Islet precursor cell (in vitro differentiated cells): ENCODE measurements around the gene SLC44A5.
"Not testable (repeated sequence)": the region's sequence is repeated elsewhere in the genome, so short reads cannot be mapped to it uniquely, and the experiment has no call there.

Source experiments
- DNase-seq: peaks from one replicate; pipeline ENCODE4 v3.0.0-alpha.2; 2018

The SLC44A5 gene

GRCh38 chr1:75354267-75354666, 256.6 kb downstream of the SLC44A5 start:
- DNase-seq = not testable (repeated sequence)

DNA sequence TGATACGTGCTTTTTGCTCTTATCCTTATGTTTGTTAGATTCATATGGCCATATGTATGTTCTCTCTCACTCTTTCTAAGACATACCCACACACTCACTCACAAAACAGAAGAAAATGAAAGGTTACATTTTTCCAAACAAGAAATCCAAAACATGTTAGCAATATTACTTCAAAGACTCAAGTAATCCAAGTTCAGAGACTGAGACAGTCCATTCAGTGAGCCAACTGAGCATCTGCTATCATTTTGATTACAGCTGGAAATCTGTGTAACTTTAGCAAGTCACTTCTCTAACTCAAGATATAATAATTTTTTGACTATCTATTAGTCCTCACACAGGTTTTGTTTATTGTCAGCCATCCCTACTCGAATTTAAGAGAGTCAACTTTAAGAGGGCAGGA, 257.9 kb downstream of the SLC44A5 start:
- no peak for DNase-seq

DNA sequence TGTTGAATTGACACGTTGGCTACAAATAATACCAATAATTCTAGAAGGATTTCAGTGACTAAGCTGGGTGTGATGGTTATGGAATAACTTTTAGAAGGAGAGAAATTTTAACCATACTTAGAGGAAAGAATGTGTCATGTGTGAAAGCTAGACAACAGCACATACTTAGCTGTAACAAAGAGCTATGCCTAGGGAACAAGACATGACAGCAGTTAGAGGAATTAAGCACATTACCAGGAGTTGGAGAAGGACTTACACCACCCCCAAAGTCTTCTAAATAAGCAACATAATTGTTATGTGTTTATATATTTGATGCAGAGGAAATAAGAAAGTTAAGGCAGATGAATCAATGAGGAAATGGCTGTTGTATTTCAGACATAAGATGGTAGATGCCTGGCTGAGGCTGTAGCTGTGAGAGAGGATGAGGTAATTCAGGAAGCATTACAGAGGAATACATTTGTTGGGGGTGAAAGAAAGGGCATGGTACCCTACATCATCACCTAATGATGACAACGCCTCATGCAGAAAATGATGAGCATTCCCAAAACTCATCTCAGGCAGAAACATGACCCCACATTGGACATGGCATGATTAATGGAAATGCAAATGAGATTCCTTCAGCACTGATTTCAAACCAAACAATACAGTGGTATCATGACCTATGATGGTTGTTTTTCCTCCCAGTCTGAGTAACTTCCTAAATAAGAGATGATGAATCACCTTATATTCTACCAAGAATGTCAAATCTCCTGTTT, 265.2 kb downstream of the SLC44A5 start:
- DNase-seq = no peak

DNA sequence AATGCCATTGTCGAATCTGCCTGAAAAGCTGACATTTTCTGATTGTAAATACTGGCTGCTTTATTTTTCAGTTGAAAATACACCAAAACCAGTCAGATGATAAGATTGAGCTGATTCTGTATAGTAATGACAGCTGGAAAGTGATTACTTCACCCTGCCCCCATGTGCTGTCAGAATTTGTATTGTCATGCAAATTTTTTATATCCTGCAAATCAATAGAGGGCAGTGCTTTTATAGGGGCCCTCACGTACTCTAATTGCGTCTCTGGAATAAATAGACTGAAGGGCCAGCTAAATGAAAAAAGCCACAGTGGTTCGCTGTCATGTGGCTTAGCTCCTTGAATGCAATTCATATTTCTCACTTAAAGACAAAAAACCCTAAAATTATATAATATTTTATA, 268.1 kb downstream of the SLC44A5 start:
- no peak for DNase-seq

DNA sequence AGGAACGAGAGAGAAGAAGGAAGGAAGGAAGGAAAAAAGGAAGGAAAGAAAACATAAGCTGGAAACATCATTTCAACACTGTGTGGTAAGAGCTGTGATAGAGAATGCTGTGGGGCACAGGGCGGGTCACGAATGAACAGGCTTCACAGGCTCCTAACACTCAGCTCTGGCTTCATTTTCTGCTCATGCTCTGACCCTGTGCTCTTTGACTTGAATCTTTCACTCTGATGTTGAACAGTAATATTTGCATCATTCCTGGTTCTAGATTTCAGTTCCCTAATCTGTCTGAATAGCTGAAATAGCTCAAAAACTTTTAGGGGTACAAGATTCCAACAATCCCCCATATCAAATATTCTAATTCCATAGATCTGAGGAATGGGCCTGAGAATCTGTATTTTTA, 269.4 kb downstream of the SLC44A5 start:
- DNase-seq = no peak

DNA sequence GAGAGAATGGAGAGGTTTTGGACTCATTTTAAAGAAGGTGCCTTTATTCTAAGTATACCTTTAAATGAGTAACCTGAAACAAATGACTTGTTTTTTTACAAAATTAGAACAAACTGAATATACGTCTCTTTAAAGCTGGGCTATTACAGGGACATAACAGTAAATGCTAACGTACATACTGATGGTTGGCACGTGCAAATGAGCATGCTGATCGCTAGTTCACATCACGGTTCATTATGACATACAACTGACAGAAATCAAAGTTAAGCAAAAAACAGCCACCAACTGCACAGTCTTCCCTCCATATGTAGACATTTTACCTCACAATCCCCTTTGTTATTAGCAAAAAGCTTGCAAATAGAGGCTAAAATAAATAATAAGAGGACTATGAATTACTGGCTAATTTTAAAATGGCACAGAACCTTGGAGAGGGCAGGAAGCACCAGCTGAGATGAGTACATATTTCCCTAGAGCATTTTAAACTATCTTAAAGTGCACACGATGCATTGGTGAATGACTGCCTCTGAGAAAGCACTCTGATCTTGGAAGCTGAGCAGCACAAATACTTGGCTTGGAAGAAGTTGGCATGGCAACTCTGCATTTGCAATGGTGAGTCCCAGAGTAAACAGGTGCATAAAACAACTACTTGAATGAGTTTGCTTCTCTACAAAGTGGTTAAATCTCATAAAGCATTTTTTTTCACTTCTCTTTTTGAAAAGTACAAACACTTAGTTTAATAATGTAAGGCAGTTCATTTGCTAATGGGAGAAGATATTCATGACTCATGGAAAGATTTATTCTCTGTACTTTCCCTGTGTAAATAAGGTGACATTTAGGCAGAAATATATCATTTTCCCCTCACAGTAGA, 272.1 kb downstream of the SLC44A5 start:
- DNase-seq = no peak

GRCh38 chr1:75334876-75335389, 276.0 kb downstream of the SLC44A5 start:
- DNase-seq = no peak

DNA sequence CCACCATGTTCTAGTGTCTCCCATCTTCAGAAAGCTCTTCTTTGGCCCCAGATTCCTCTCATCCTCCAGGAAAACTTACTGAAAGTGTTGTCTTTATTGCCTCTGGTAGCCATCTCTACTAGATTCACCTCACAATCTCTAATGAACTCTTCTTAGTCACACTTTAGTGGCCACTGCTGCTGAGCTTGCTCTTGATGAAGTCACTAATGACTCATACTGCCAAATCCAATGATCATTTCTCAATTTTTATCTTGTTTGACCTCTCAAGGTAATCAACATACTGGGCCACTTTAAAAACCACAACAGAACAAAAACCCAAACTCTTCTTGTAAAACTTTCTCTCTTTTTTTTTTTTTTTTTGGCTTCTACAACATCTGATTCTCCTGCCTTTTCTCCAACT, 280.3 kb downstream of the SLC44A5 start:
- DNase-seq = no peak

- DNase-seq = peak; percentile 56
Measured at GRCh38 chr1:75328691-75329090, 282.2 kb downstream of the SLC44A5 start.

DNA sequence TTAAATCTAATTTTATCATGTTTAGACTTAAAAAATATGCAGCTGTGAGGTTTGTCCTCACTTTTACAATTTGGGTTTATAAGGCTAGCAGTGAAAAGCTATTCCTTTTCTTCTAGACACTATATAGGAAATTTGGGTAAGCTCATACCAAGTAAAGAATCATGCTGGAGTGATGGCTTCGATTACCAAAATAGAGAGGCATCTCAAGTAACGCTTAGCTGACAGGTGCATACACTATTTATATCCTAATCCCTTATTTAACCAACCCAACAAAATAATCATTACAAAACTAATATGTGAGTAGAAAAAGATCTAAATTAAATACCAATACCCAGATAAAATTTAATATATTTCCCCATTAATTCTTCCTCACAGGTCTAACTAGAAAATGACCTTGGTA, 283.5 kb downstream of the SLC44A5 start:
- no peak for DNase-seq

- no peak for DNase-seq
Measured at GRCh38 chr1:75317976-75318375, 292.9 kb downstream of the SLC44A5 start.

GRCh38 chr1:75316230-75316629, 294.7 kb downstream of the SLC44A5 start:
- DNase-seq = no peak

GRCh38 chr1:75312620-75313019, 298.3 kb downstream of the SLC44A5 start:
- DNase-seq = no peak

GRCh38 chr1:75310067-75310466, 300.8 kb downstream of the SLC44A5 start:
- DNase-seq = peak; percentile 54

DNA sequence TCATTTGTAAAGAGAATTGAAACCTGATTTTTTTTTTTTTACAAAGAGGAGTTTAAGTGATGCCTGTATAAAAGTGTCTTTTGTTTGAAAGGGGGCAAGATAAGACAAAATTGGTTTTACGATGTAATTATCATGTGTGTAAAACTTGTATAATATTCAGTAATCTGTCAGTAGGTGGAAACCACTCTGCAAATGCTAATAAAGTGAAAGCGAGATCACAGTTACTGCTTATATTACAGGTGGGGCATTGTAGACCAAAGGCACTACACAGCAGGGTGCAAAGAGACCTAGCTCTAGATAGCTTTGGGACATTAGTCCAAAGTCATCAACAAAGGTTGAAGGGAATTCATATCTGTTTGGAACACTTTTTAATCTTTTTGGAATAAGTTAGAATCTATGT, 302.5 kb downstream of the SLC44A5 start:
- DNase-seq = no peak

GRCh38 chr1:75305061-75305460, 305.9 kb downstream of the SLC44A5 start:
- DNase-seq = no peak

DNA sequence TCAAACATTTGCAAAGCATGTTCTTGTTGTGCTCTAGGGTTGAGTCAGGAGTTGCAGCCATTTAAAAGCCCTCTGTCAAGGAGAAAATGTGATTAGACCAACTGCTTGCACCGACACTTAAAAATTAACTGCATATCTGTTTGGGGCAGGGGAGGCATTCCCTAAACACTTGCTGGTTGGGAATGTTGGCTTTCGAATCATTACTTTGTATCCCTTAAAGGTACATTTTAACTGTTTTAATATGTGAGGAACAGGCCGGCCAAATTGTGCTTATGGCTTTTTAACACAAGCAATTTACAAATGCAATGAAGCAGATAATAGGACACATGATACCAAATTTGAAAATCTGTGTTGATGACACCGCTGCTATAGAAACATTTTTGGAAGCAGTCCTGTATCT, 317.6 kb downstream of the SLC44A5 start:
- DNase-seq = no peak

DNA sequence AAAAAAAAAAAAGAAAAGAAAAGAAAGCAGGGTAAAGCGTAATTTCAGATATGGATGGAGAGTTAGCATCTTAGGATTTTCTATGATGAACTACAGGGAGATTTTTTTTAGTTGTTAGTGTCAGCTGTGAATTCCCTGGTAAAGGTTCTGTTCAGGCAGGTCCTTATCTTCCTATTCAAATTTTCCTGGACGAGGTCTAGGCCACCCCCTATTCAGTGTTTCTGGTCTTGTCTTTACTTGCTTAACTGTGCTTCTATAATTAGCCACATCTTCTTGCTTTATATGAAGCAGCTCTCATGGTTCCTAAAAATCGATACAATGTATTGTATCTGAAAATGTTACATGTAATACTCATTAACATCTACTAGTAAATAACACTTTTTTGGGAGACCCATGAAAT, 318.9 kb downstream of the SLC44A5 start:
- DNase-seq = no peak

- no peak for DNase-seq
Measured at GRCh38 chr1:75276385-75276784, 334.5 kb downstream of the SLC44A5 start.

DNA sequence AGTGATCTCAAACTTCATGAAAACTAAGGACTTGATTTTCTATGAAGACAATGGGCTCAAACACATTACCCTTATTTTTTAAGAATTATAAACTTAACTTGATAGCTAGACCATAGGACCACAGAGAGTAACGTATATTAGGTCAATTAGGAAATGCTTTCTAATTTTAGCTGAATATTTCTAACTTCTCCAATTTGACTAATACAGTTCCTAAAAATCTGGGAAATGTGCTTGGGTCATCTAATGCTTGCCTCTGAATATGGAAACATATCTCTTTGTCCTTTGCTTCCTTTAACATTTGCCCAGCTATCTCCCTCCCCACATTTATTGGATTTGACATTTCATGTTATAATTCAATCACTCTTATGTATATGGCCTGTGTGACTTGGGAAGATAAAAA, 335.3 kb downstream of the SLC44A5 start:
- no peak for DNase-seq

DNA sequence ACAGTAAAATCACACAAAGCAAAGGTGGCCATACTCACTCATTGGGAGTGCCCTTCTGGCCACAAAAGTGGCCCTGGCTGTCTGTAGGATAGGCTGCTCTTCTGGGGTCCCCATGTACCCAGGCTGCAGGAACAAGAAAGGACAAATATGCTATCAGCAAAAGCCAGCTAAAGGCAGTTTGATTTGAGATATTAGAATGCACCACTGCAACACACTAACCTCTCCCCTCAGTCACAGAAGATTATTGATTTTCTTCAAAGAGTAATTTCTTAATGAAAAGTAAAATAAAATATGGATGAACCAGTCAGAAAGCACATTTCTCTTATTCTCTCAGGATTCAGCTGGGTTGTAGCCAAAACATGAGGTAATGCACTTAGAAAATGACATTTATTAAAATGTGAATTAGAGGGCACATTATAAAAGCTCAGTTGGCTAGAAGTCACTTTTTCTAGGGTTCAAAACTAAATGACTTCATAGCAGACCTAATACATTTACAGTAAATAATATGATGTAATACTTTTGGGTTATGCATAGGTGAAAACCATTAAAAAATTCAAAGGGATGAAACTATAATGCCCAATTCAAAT, 335.9 kb downstream of the SLC44A5 start:
- no peak for DNase-seq

GRCh38 chr1:75273110-75273509, 337.8 kb downstream of the SLC44A5 start:
- DNase-seq = no peak

- no peak for DNase-seq
Measured at GRCh38 chr1:75265792-75266191, 345.1 kb downstream of the SLC44A5 start.

DNA sequence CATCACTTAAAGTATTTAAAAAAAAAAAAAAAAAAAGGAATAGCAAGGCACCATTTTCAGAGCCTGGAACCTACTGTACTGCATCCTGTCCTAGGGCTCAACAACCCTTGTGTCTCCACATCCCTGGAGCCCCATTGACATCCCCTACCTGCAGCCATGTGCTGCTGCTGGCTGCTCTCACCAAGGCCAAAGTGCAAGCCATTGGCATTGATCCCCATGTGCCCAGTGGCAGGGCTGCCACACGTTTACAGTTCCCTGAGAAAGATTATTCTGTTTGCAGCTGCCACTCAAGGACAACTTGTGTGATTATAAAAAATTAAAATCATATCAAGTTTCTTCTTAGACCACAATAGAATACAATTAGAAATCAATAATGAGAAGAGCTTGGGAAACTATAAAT, 346.8 kb downstream of the SLC44A5 start:
- no peak for DNase-seq
